SK-N-SH treated with all-trans-retinoic acid at 6 μM for 48 hours (cell line): ENCODE data around the gene MYO9B.

Source experiments
- ATAC-seq: fragments of 200-7000 bp; cut with Tn5 transposase; 3 replicates; pipeline ENCODE4 v1.9.1; 2020; ENCODE audit warnings: mild to moderate bottlenecking, moderate library complexity
- ARNTL ChIP-seq: fragments of 450-650 bp; formaldehyde crosslinking; IDR thresholded peaks from 2 replicates; pipeline ENCODE4 v1.5.0; 2020; ENCODE audit warnings: low read depth, mild to moderate bottlenecking, moderate library complexity, borderline replicate concordance
- BACH2 ChIP-seq: fragments of 250-450 bp; sonication (Bioruptor Pico); IDR thresholded peaks from 2 replicates; pipeline ENCODE4 v1.9.0; 2021; ENCODE audit warnings: mild to moderate bottlenecking, borderline replicate concordance
- CSDC2 ChIP-seq: fragments of 250-450 bp; sonication (Bioruptor Pico); IDR thresholded peaks from 2 replicates; pipeline ENCODE4 v1.5.0; 2020; ENCODE audit warnings: mild to moderate bottlenecking, moderate library complexity
- CSRNP3 ChIP-seq: fragments of 250-450 bp; sonication (Bioruptor Pico); IDR thresholded peaks from 2 replicates; pipeline ENCODE4 v1.5.1; 2021; ENCODE audit warnings: mild to moderate bottlenecking, moderate library complexity
- ESRRG ChIP-seq: fragments of 250-450 bp; sonication (Bioruptor Pico); IDR thresholded peaks from 2 replicates; pipeline ENCODE4 v1.6.1; 2021; ENCODE audit warnings: mild to moderate bottlenecking
- GLIS3 ChIP-seq: fragments of 250-450 bp; sonication (Bioruptor Pico); IDR thresholded peaks from 2 replicates; pipeline ENCODE4 v1.5.0; 2020; ENCODE audit warnings: mild to moderate bottlenecking, moderate library complexity
- ISL1 ChIP-seq: fragments of 250-450 bp; sonication (Bioruptor Pico); IDR thresholded peaks from 2 replicates; pipeline ENCODE4 v2.1.2; 2022; ENCODE audit warnings: mild to moderate bottlenecking, moderate library complexity
- OSR1 ChIP-seq: fragments of 250-450 bp; sonication (Bioruptor Pico); IDR thresholded peaks from 2 replicates; pipeline ENCODE4 v1.8.0; 2022; ENCODE audit warnings: moderate library complexity, mild to moderate bottlenecking, inconsistent platforms
- PATZ1 ChIP-seq: fragments of 250-450 bp; sonication (Bioruptor Pico); IDR thresholded peaks from 2 replicates; pipeline ENCODE4 v1.8.0; 2020; ENCODE audit warnings: mild to moderate bottlenecking, moderate library complexity, borderline replicate concordance
- POU6F1 ChIP-seq: fragments of 250-450 bp; sonication (Bioruptor Pico); IDR thresholded peaks from 2 replicates; pipeline ENCODE4 v1.8.0; 2021; ENCODE audit warnings: low read depth, mild to moderate bottlenecking, moderate library complexity, borderline replicate concordance
- PPARA ChIP-seq: fragments of 250-450 bp; sonication (Bioruptor Pico); IDR thresholded peaks from 2 replicates; pipeline ENCODE4 v1.5.0; 2020; ENCODE audit warnings: mild to moderate bottlenecking, borderline replicate concordance
- RARB ChIP-seq: fragments of 250-450 bp; sonication (Bioruptor Pico); IDR thresholded peaks from 2 replicates; pipeline ENCODE4 v1.8.0; 2021; ENCODE audit warnings: mild to moderate bottlenecking, moderate library complexity
- SNAI2 ChIP-seq: fragments of 250-450 bp; sonication (Bioruptor Pico); IDR thresholded peaks from 2 replicates; pipeline ENCODE4 v1.5.0; 2020; ENCODE audit warnings: mild to moderate bottlenecking, moderate library complexity
- TCF4 ChIP-seq: fragments of 250-450 bp; sonication (Bioruptor Pico); IDR thresholded peaks from 2 replicates; pipeline ENCODE4 v1.8.0; 2021; ENCODE audit warnings: mild to moderate bottlenecking, moderate library complexity, borderline replicate concordance
- TOX ChIP-seq: fragments of 250-450 bp; sonication (Bioruptor Pico); IDR thresholded peaks from 2 replicates; pipeline ENCODE4 v1.8.0; 2021; ENCODE audit warnings: mild to moderate bottlenecking, moderate library complexity, borderline replicate concordance
- TSHZ2 ChIP-seq: fragments of 250-450 bp; sonication (Bioruptor Pico); IDR thresholded peaks from 2 replicates; pipeline ENCODE4 v1.5.0; 2020; ENCODE audit warnings: mild to moderate bottlenecking, moderate library complexity
- ZFP3 ChIP-seq: fragments of 250-450 bp; sonication (Bioruptor Pico); IDR thresholded peaks from 2 replicates; pipeline ENCODE4 v1.5.0; 2020; ENCODE audit warnings: mild to moderate bottlenecking, moderate library complexity
- ZFP30 ChIP-seq: fragments of 450-650 bp; formaldehyde crosslinking; IDR thresholded peaks from 2 replicates; pipeline ENCODE4 v1.5.0; 2022; ENCODE audit warnings: mild to moderate bottlenecking, moderate library complexity
- ZNF565 ChIP-seq: fragments of 450-650 bp; formaldehyde crosslinking; conservative IDR thresholded peaks from 2 replicates; pipeline ENCODE4 v1.5.0; 2020; ENCODE audit warnings: low read depth, mild to moderate bottlenecking, moderate library complexity
- ZNF70 ChIP-seq: fragments of 450-650 bp; formaldehyde crosslinking; IDR thresholded peaks from 2 replicates; pipeline ENCODE4 v1.5.0; 2020; ENCODE audit warnings: mild to moderate bottlenecking, moderate library complexity
- ZNF8 ChIP-seq: fragments of 450-650 bp; formaldehyde crosslinking; IDR thresholded peaks from 2 replicates; pipeline ENCODE4 v1.5.0; 2020; ENCODE audit warnings: mild to moderate bottlenecking, moderate library complexity

Gene MYO9B

GRCh38 chr19:17035842-17036424 is 39.6 kb upstream of the MYO9B start:
- no peak for TF ChIP-seq POU6F1 (CRISPR knock-in tag)
- TF ChIP-seq ARNTL (CRISPR knock-in tag), result no peak
- TF ChIP-seq ZFP30, result no peak
- ATAC-seq, result no peak

- ATAC-seq, result no peak
- no peak for TF ChIP-seq CSRNP3 (CRISPR knock-in tag)
- TF ChIP-seq TCF4 (CRISPR knock-in tag), result no peak
- TF ChIP-seq ZFP3, result no peak
- TF ChIP-seq ZNF565, result no peak
- TF ChIP-seq RARB, result no peak
- no peak for TF ChIP-seq POU6F1 (CRISPR knock-in tag)
- TF ChIP-seq SNAI2 (CRISPR knock-in tag), result no peak
- no peak for TF ChIP-seq PATZ1 (CRISPR knock-in tag)
- no peak for TF ChIP-seq ESRRG
- no peak for TF ChIP-seq OSR1 (CRISPR knock-in tag)
- TF ChIP-seq PPARA (CRISPR knock-in tag), result no peak
Measured at GRCh38 chr19:17036640-17037039, 38.9 kb upstream of the MYO9B start.

- TF ChIP-seq ZNF70 (CRISPR knock-in tag) (no peak), BACH2 (CRISPR knock-in tag) (no peak), GLIS3 (CRISPR knock-in tag) (no peak), ZFP30 (no peak), PPARA (CRISPR knock-in tag) (no peak), ZNF8 (CRISPR knock-in tag) (no peak), CSRNP3 (CRISPR knock-in tag) (no peak), ISL1 (CRISPR knock-in tag) (no peak), TOX (CRISPR knock-in tag) (no peak), TSHZ2 (no peak), ZFP3 (no peak), ZNF565 (no peak), CSDC2 (CRISPR knock-in tag) (no peak), SNAI2 (CRISPR knock-in tag) (no peak)
- ATAC-seq, result no peak
Measured at GRCh38 chr19:17037184-17037583, 38.4 kb upstream of the MYO9B start.
